MM.1S (cell line): ENCODE measurements around the gene SLC35F1.

Source experiments
- DNase-seq: peaks from one replicate; pipeline ENCODE4 v3.0.0-alpha.2; 2015
- H2AFZ ChIP-seq: fragments of 300-600 bp; sonication (generic); 2 replicates; pipeline ENCODE4 v1.6.0; 2016; ENCODE audit warnings: antibody characterized with exemption, low read length
- H3F3A ChIP-seq: fragments of 300-600 bp; sonication (generic); 2 replicates; pipeline ENCODE4 v1.6.1; 2016; ENCODE audit warnings: mild to moderate bottlenecking, antibody characterized with exemption, low read length, moderate library complexity, mixed read lengths; ENCODE audit not compliant: insufficient read depth
- H3K27ac ChIP-seq: fragments of 300-600 bp; sonication (generic); 2 replicates; pipeline ENCODE4 v1.5.1; 2016; ENCODE audit warnings: mild to moderate bottlenecking, low read length
- H3K27me3 ChIP-seq: fragments of 300-600 bp; sonication (generic); replicated peaks from 2 replicates; pipeline ENCODE4 v1.6.0; 2016; ENCODE audit warnings: low read length; ENCODE audit not compliant: insufficient read depth
- H3K36me3 ChIP-seq: fragments of 300-600 bp; sonication (generic); replicated peaks from 2 replicates; pipeline ENCODE4 v1.6.1; 2016; ENCODE audit warnings: mild to moderate bottlenecking, low read length, mixed read lengths; ENCODE audit not compliant: insufficient read depth
- H3K4me1 ChIP-seq: fragments of 300-600 bp; sonication (generic); 2 replicates; pipeline ENCODE4 v1.6.1; 2016; ENCODE audit warnings: low read length, mixed read lengths
- H3K4me2 ChIP-seq: fragments of 300-600 bp; sonication (generic); 2 replicates; pipeline ENCODE4 v1.6.0; 2016; ENCODE audit warnings: low read depth, low read length
- H3K4me3 ChIP-seq: fragments of 300-600 bp; sonication (generic); 2 replicates; pipeline ENCODE4 v1.5.1; 2016; ENCODE audit warnings: low read length, mixed read lengths
- H3K79me2 ChIP-seq: fragments of 300-600 bp; sonication (generic); 2 replicates; pipeline ENCODE4 v1.6.1; 2016; ENCODE audit warnings: mixed run types, low read length, mixed read lengths
- H3K9ac ChIP-seq: fragments of 300-600 bp; sonication (generic); 2 replicates; pipeline ENCODE4 v1.6.1; 2016; ENCODE audit warnings: low read length, mixed read lengths
- H3K9me2 ChIP-seq: fragments of 300-600 bp; sonication (generic); replicated peaks from 2 replicates; pipeline ENCODE4 v1.6.1; 2016; ENCODE audit warnings: mild to moderate bottlenecking, low read length, mixed read lengths; ENCODE audit not compliant: insufficient read depth
- H3K9me3 ChIP-seq: fragments of 300-600 bp; sonication (generic); replicated peaks from 2 replicates; pipeline ENCODE4 v1.6.1; 2016; ENCODE audit warnings: mild to moderate bottlenecking, low read length, mixed read lengths; ENCODE audit not compliant: insufficient read depth
- H4K20me1 ChIP-seq: fragments of 300-600 bp; sonication (generic); 2 replicates; pipeline ENCODE4 v1.6.1; 2016; ENCODE audit warnings: mild to moderate bottlenecking, low read length, moderate library complexity, mixed read lengths; ENCODE audit not compliant: insufficient read depth
- EZH2 ChIP-seq: fragments of 300-600 bp; sonication (generic); optimal IDR thresholded peaks from 2 replicates; pipeline ENCODE3; 2017; ENCODE audit warnings: low read depth, mild to moderate bottlenecking, antibody characterized with exemption, low read length, mixed read lengths
- EZH2phosphoT487 ChIP-seq: fragments of 300-600 bp; sonication (generic); IDR thresholded peaks from 2 replicates; pipeline ENCODE4 v1.6.1; 2018; ENCODE audit warnings: antibody characterized with exemption, low read length
- TF ChIP-seq, protein P1 (sequence below): fragments of 300-600 bp; sonication (generic); IDR thresholded peaks from 2 replicates; pipeline ENCODE4 v1.5.1; 2016; ENCODE audit warnings: antibody characterized with exemption, low read length, mixed read lengths

SLC35F1 gene

DNA sequence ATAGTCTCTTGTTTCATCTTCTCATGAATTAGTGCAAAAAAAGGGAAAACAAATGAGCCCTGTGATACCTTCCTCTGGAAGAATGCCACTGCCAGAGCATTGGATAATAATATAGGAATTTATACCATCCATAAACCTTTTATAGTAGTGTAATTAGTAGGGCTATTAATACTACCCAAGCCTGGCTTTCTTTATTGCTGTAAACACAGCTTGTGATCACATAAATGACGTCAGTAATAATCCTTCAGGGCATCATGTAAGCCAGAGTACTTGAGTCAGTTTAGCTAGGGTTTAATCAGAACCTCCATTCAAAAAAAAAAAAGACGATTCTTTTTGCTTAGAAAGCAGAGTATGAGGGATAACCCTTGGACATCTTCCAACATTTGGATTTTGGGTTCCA lies 264.8 kb downstream of the SLC35F1 start:
- no peak for DNase-seq
- H4K20me1 ChIP-seq: no peaks in the 10 kb centered on the region

GRCh38 chr6:118174071-118174470 lies 267.0 kb downstream of the SLC35F1 start:
- H3K9me2 ChIP-seq: no peaks in the 10 kb centered on the region
- no peak overlapping the region for H3K9ac ChIP-seq
- H3F3A ChIP-seq: no peaks in the 10 kb centered on the region
- no peak for DNase-seq
- H2AFZ ChIP-seq: no peak overlapping the region
- TF ChIP-seq, protein P1, sequence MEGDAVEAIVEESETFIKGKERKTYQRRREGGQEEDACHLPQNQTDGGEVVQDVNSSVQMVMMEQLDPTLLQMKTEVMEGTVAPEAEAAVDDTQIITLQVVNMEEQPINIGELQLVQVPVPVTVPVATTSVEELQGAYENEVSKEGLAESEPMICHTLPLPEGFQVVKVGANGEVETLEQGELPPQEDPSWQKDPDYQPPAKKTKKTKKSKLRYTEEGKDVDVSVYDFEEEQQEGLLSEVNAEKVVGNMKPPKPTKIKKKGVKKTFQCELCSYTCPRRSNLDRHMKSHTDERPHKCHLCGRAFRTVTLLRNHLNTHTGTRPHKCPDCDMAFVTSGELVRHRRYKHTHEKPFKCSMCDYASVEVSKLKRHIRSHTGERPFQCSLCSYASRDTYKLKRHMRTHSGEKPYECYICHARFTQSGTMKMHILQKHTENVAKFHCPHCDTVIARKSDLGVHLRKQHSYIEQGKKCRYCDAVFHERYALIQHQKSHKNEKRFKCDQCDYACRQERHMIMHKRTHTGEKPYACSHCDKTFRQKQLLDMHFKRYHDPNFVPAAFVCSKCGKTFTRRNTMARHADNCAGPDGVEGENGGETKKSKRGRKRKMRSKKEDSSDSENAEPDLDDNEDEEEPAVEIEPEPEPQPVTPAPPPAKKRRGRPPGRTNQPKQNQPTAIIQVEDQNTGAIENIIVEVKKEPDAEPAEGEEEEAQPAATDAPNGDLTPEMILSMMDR: no peak
- no peak for TF ChIP-seq EZH2
- no peak for TF ChIP-seq EZH2phosphoT487
- no peaks in the 10 kb centered on the region for H3K79me2 ChIP-seq
- no peaks in the 10 kb centered on the region for H4K20me1 ChIP-seq
- H3K4me2 ChIP-seq: no peak overlapping the region
- H3K27ac ChIP-seq: no peak overlapping the region
- no peaks in the 10 kb centered on the region for H3K9me3 ChIP-seq
- H3K4me1 ChIP-seq: no peaks in the 10 kb centered on the region
- no peak overlapping the region for H3K4me3 ChIP-seq
- no peaks in the 10 kb centered on the region for H3K27me3 ChIP-seq
- H3K36me3 ChIP-seq: no peaks in the 10 kb centered on the region

More for the DNA sequence above, 264.8 kb downstream of the SLC35F1 start:
- Histone ChIP-seq H3K79me2 (no peaks in the 10 kb centered on the region), H3K9me2 (no peaks in the 10 kb centered on the region), H3K4me3 (no peak overlapping the region), H3K27ac (no peak overlapping the region), H3K4me2 (no peak overlapping the region), H3K36me3 (no peaks in the 10 kb centered on the region), H3K27me3 (no peaks in the 10 kb centered on the region), H3K4me1 (no peaks in the 10 kb centered on the region), H3K9ac (no peak overlapping the region), H3K9me3 (no peaks in the 10 kb centered on the region), H2AFZ (no peak overlapping the region), H3F3A (no peaks in the 10 kb centered on the region)
- no peak for TF ChIP-seq EZH2
- no peak for TF ChIP-seq EZH2phosphoT487
- TF ChIP-seq, protein P1: no peak

- Histone ChIP-seq H3K9me2 (no peaks in the 10 kb centered on the region), H3K4me2 (no peak overlapping the region), H3K4me1 (no peaks in the 10 kb centered on the region), H3K27ac (no peak overlapping the region), H3K4me3 (no peak overlapping the region), H3K36me3 (no peaks in the 10 kb centered on the region), H3K9me3 (no peaks in the 10 kb centered on the region), H4K20me1 (no peaks in the 10 kb centered on the region), H2AFZ (no peak overlapping the region), H3K27me3 (no peaks in the 10 kb centered on the region), H3K79me2 (no peaks in the 10 kb centered on the region), H3K9ac (no peak overlapping the region), H3F3A (no peaks in the 10 kb centered on the region)
- TF ChIP-seq, protein P1: no peak
- TF ChIP-seq EZH2phosphoT487 (no peak), EZH2 (no peak)
- no peak for DNase-seq
Measured at GRCh38 chr6:118177720-118178119, 270.7 kb downstream of the SLC35F1 start.
